Measurements from ENCODE around the gene CDH2.

GRCh38 chr18:28112056-28112470 lies 64.9 kb downstream of the CDH2 start:
- TF ChIP-seq CTCF (IDR thresholded peaks at IDR 0.05 in 8 of 11, conservative IDR thresholded peaks at IDR 0.05 in 3 of 11): no peak
- TF ChIP-seq POLR2A (IDR thresholded peaks at IDR 0.05): no peak
- no peak for TF ChIP-seq POLR2AphosphoS5 (IDR thresholded peaks at IDR 0.05)
